Choroid plexus epithelial cell (primary cell): ENCODE results near the gene HYAL2.
"Not testable (repeated sequence)": the region's sequence is repeated elsewhere in the genome, so short reads cannot be mapped to it uniquely, and the experiment has no call there.

Experiments
- DNase-seq: peaks from one replicate; pipeline ENCODE4 v3.0.0-alpha.2; 2010; ENCODE audit warnings: low read depth
- H3K4me3 ChIP-seq: 2 replicates; pipeline ENCODE4 v1.5.1; 2011; ENCODE audit warnings: low read depth, mild to moderate bottlenecking, control low read depth, low read length, moderate library complexity
- CTCF ChIP-seq: conservative IDR thresholded peaks from 2 replicates; pipeline ENCODE4 v1.5.1; 2011; ENCODE audit warnings: low read depth, mild to moderate bottlenecking, control low read depth, inconsistent platforms, low read length, moderate library complexity

Gene HYAL2

DNA sequence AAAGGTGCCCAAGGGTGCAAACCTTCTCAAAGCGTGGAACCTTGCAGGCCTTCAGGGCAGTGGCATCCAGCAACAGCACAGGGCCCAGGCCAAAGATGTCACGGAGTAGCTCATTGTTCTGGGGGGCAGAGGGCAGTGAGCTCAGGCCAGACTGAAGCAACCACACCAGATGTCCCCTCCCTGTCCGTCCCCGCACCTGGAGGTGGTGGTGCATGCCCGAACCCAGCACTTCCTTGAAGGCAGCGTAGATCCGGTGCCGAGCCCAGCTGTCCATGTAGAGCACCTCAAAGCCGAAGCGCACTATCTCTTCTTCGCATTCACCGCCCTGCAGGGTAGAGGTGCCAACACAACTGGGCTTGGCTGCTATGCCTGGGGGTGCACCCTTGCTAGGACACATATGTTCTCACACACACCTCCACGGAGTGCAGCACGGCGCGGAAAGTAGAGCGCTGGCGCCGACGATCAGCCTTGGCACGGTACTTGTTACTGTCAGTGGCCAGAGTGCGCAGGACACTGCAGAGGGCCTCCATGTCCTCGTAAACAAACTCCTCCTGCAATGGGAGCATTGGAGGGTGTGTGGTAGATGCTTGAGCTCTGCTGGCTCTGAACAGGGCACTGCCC, 34.0 kb downstream of the HYAL2 start:
- no peak for TF ChIP-seq CTCF
- H3K4me3 ChIP-seq: no peak overlapping the region
- no peak for DNase-seq

GRCh38 chr3:50287262-50287661, 35.3 kb downstream of the HYAL2 start:
- H3K4me3 ChIP-seq: no peak overlapping the region
- no peak for DNase-seq
- no peak for TF ChIP-seq CTCF

DNA sequence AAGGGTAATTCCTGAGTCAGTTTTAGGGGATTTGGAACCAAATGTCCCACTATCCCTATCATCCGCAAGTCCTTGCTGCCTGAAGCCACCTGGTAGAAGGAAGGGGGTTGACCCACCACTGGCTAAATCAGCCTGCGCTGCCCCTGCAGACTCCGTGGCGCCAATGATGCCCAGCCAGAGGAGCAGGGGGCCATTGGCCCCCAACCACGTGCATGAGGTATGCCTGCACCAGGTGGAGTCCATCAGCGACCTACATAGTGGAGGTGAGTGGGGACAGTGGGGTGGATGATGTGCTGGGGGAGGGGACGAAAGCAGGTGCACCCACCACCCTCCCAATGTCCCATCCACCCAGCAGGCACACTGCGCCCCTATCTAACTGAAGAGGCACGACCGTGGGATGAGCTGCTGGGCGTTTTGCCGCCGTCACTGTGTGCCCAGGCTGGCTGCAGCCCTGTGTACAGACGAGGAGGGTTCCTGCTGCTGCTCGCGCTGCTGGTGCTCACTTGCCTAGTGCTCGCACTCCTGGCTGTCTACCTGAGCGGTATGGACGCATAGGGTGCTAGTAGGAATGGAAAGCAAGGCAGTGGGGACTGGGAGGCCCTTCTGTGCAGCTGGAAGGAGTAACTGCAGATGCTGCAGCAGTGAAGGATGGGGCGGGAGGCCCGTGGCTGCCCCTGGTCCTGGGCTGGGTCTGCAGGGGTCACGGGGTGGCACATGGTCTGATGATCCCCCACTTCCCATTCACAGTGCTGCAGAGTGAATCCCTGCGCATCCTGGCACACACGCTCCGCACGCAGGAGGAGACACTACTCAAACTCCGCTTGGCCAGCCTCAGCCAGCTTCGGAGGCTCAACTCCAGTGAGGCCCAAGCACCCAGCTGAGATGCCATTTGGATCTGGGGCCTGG, 36.0 kb downstream of the HYAL2 start:
- H3K4me3 ChIP-seq: no peak overlapping the region
- TF ChIP-seq CTCF: no peak
- DNase-seq: no peak

GRCh38 chr3:50284121-50284520, 38.4 kb downstream of the HYAL2 start:
- H3K4me3 ChIP-seq, DNase-seq: not testable (repeated sequence)

GRCh38 chr3:50279255-50280016, 43.1 kb downstream of the HYAL2 start:
- H3K4me3 ChIP-seq: no peak overlapping the region
- no peak for DNase-seq
- no peak for TF ChIP-seq CTCF

DNA sequence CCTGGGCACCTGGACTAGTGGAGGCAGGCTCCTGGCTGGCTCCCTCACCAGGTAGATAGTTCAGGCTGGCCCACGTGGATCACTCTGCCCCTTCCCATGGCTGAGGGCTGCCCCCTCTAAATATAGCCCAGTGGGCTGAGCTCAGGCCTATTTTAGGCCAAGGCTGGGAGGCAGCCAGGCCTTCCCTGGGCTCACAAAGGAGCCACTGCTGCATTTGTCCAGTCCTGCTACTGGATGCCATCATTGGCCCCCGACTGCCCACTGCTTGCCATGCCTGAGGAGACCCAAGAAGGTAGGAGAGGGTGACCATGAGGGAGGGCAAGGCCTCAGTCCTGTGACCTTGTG, 43.7 kb downstream of the HYAL2 start, which contains the start of gene LSMEM2:
Gene LSMEM2 (plus strand): TSS at position 208 of the 345 bp plus-strand sequence. CDS start 27 bp downstream, at position 235.
- no peak within 1 kb of the TSS for H3K4me3 ChIP-seq
- TF ChIP-seq CTCF: no peak
- DNase-seq: no peak
